ENCODE results near the gene DUSP9. TPM values are rescaled to one million over a fixed set of nuclear protein-coding genes. Genes with fewer than 3 reads are reported as not detected.

Gene DUSP9
- total RNA-seq, 1 experiment from 2014 or later: 14.2 TPM

- no peaks in the 10 kb centered on the region for H3K79me2 ChIP-seq (ENCODE audit: insufficient read depth, low read length)
- no peaks in the 10 kb centered on the region for H3K27me3 ChIP-seq (ENCODE audit: insufficient read depth, low read length)
- no peak overlapping the region for H3K9ac ChIP-seq (ENCODE audit: low read length)
- H3K4me1 ChIP-seq (ENCODE audit: control insufficient read depth in 1 of 2, insufficient read depth in 2 of 2, low read length in 2 of 2): peaks cover 0 to 3% of the 10 kb centered on the region in 2 experiments; a peak in 2 of 4 replicates
- no peak overlapping the region for H2AFZ ChIP-seq (ENCODE audit: low read depth, low read length, poor library complexity, severe bottlenecking)
- BruUV-seq (replicated peaks): no TSS peak
- no peaks in the 10 kb centered on the region for H3K9me2 ChIP-seq (ENCODE audit: insufficient read depth)
- no peak overlapping the region for H3K4me2 ChIP-seq (ENCODE audit: low read length)
- TF ChIP-seq MAX (IDR thresholded peaks at IDR 0.05) (no peak), ZNF274 (IDR thresholded peaks at IDR 0.05; ENCODE audit: low read depth, low read length) (no peak), EZH2phosphoT487 (IDR thresholded peaks at IDR 0.05; ENCODE audit: borderline replicate concordance) (no peak), CEBPB (IDR thresholded peaks at IDR 0.05; ENCODE audit: low read depth) (no peak), EZH2 (IDR thresholded peaks at IDR 0.05) (no peak), POLR2AphosphoS5 (IDR thresholded peaks at IDR 0.05; ENCODE audit: low read depth, low read length) (no peak), YY1 (IDR thresholded peaks at IDR 0.05; ENCODE audit: extremely low read depth, insufficient replicate concordance, low read depth, low read length) (no peak), REST (IDR thresholded peaks at IDR 0.05; ENCODE audit: low read depth) (no peak), JUND (IDR thresholded peaks at IDR 0.05) (no peak), EGR1 (IDR thresholded peaks at IDR 0.05; ENCODE audit: low read depth) (no peak), ATF3 (IDR thresholded peaks at IDR 0.05) (no peak), FOSL1 (IDR thresholded peaks at IDR 0.05; ENCODE audit: low read depth) (no peak), RAD21 (IDR thresholded peaks at IDR 0.05; ENCODE audit: low read depth) (no peak), SP1 (IDR thresholded peaks at IDR 0.05; ENCODE audit: low read depth) (no peak), POLR2A (IDR thresholded peaks at IDR 0.05; ENCODE audit: borderline replicate concordance, extremely low read depth, insufficient read depth, insufficient read length) (no peak)
- TF ChIP-seq, protein P1, sequence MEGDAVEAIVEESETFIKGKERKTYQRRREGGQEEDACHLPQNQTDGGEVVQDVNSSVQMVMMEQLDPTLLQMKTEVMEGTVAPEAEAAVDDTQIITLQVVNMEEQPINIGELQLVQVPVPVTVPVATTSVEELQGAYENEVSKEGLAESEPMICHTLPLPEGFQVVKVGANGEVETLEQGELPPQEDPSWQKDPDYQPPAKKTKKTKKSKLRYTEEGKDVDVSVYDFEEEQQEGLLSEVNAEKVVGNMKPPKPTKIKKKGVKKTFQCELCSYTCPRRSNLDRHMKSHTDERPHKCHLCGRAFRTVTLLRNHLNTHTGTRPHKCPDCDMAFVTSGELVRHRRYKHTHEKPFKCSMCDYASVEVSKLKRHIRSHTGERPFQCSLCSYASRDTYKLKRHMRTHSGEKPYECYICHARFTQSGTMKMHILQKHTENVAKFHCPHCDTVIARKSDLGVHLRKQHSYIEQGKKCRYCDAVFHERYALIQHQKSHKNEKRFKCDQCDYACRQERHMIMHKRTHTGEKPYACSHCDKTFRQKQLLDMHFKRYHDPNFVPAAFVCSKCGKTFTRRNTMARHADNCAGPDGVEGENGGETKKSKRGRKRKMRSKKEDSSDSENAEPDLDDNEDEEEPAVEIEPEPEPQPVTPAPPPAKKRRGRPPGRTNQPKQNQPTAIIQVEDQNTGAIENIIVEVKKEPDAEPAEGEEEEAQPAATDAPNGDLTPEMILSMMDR (IDR thresholded peaks at IDR 0.05 in 2 of 3, conservative IDR thresholded peaks at IDR 0.05 in 1 of 3; ENCODE audit: borderline replicate concordance in 1 of 3, insufficient read depth in 1 of 3, low read depth in 2 of 3, low read length in 2 of 3): no peak
- TF ChIP-seq, protein P2, sequence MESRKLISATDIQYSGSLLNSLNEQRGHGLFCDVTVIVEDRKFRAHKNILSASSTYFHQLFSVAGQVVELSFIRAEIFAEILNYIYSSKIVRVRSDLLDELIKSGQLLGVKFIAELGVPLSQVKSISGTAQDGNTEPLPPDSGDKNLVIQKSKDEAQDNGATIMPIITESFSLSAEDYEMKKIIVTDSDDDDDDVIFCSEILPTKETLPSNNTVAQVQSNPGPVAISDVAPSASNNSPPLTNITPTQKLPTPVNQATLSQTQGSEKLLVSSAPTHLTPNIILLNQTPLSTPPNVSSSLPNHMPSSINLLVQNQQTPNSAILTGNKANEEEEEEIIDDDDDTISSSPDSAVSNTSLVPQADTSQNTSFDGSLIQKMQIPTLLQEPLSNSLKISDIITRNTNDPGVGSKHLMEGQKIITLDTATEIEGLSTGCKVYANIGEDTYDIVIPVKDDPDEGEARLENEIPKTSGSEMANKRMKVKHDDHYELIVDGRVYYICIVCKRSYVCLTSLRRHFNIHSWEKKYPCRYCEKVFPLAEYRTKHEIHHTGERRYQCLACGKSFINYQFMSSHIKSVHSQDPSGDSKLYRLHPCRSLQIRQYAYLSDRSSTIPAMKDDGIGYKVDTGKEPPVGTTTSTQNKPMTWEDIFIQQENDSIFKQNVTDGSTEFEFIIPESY (IDR thresholded peaks at IDR 0.05; ENCODE audit: extremely low read depth, insufficient replicate concordance, low read length): no peak
- ATAC-seq: no peak
- H3K27ac ChIP-seq (ENCODE audit: low read depth, low read length): no peak overlapping the region
- CTCF ChIA-PET: interaction anchor here (2.5 kb wide), 1 partner anchor 111 kb away, joined by 11 read pairs; no protein-coding TSS in a partner anchor
- POLR2A ChIA-PET: interaction anchor here (0.6 kb wide), 1 partner anchor 46 kb away, joined by 3 read pairs; no protein-coding TSS in a partner anchor
- no peaks in the 10 kb centered on the region for H4K20me1 ChIP-seq (ENCODE audit: insufficient read depth)
- RAD21 ChIA-PET (ENCODE audit: low non-redundant PET in 1 of 2, low total read pairs in 2 of 2, uncharacterized antibody in 2 of 2, unreplicated experiment in 2 of 2): no interaction called here
- no peaks in the 10 kb centered on the region for H3K36me3 ChIP-seq (ENCODE audit: control insufficient read depth in 1 of 2, insufficient read depth in 2 of 2, low read length in 2 of 2)
- H3K9me3 ChIP-seq (ENCODE audit: control insufficient read depth in 1 of 2, insufficient read depth in 1 of 2, low read depth in 1 of 2, low read length in 2 of 2): no peaks in the 10 kb centered on the region
- DNase-seq (ENCODE audit: low read depth, low spot score): no peak
- intact Hi-C loops (cut with micrococcal nuclease): loop anchor here (10.0 kb wide), 3 partner anchors 51 to 711 kb away; no protein-coding TSS in a partner anchor
- H3K4me3 ChIP-seq (replicated peaks in 1 of 2; ENCODE audit: low read depth in 1 of 2, low read length in 2 of 2): no peak overlapping the region
Measured at GRCh38 chrX:153665726-153666306, 18.8 kb downstream of the DUSP9 start.

Measured in HCT116 (cell line).